CD4-positive, alpha-beta T cell (primary cell): Measurements from ENCODE around the gene AGRN. TPM values are rescaled to one million over a fixed set of nuclear protein-coding genes. Genes with fewer than 3 reads are reported as not detected.
A peak's percentile ranks its signal among the peaks of the same experiment; 100 is the strongest.

ENCODE experiments used
- ATAC-seq: fragments of 200-7000 bp; cut with Tn5 transposase; one replicate; pipeline ENCODE4 v1.10.0; 2022; ENCODE audit warnings: mild to moderate bottlenecking; ENCODE audit not compliant: poor library complexity
- CTCF ChIA-PET: fragments of 350-600 bp; sonication (Branson Sonifier 250); formaldehyde crosslinking; loops from one replicate; lab custom pipeline; 2021; ENCODE audit warnings: antibody characterized with exemption, inconsistent platforms; lab: Charles Lee
- POLR2A ChIA-PET: fragments of 350-600 bp; sonication (Branson Sonifier 250); formaldehyde crosslinking; loops from one replicate; lab custom pipeline; 2021; ENCODE audit warnings: antibody characterized with exemption, inconsistent platforms; lab: Charles Lee
- DNase-seq, 14 experiments: peaks; one replicate each; pipeline ENCODE4 v3.0.0-alpha.2; 2013 to 2020; ENCODE audit warnings: mixed read lengths in 2 of 14
- H3K27ac ChIP-seq, 2 donors: one replicate each; pipeline versions ENCODE4 v1.5.1 to v1.7.0; 2013; ENCODE audit warnings: low read length in 2 of 2, low read depth in 1 of 2, mild to moderate bottlenecking in 1 of 2
- H3K27me3 ChIP-seq, 2 experiments: 1 replicate in 1 of 2; 2 replicates in 1 of 2; pipeline versions ENCODE4 v1.6.1 to v1.7.0; 2013; ENCODE audit warnings: low read length in 2 of 2, control low read depth in 1 of 2, mild to moderate bottlenecking in 1 of 2, moderate library complexity in 1 of 2; ENCODE audit not compliant: insufficient read depth in 2 of 2, control insufficient read depth in 1 of 2
- H3K36me3 ChIP-seq: one replicate; pipeline ENCODE4 v1.6.1; 2013; ENCODE audit warnings: low read length, control low read depth; ENCODE audit not compliant: insufficient read depth
- H3K4me1 ChIP-seq: one replicate; pipeline ENCODE4 v1.6.1; 2013; ENCODE audit warnings: low read length, control low read depth; ENCODE audit not compliant: insufficient read depth
- H3K4me3 ChIP-seq: one replicate; pipeline ENCODE4 v1.5.1; 2013; ENCODE audit warnings: mild to moderate bottlenecking, low read length, moderate library complexity
- H3K9me3 ChIP-seq, 2 experiments: 1 replicate in 1 of 2; 2 replicates in 1 of 2; pipeline versions ENCODE4 v1.6.1 to v1.7.0; 2013; ENCODE audit warnings: low read length in 2 of 2, mild to moderate bottlenecking in 2 of 2, control low read depth in 1 of 2, moderate library complexity in 1 of 2; ENCODE audit not compliant: control insufficient read depth in 1 of 2, insufficient read depth in 1 of 2
- H3K27ac Mint-ChIP-seq: one replicate; pipeline ENCODE4 v1.8.0; 2020; ENCODE audit warnings: mixed read lengths
- H3K27me3 Mint-ChIP-seq: one replicate; pipeline ENCODE4 v1.8.0; 2021; ENCODE audit warnings: mixed read lengths
- H3K36me3 Mint-ChIP-seq: one replicate; pipeline ENCODE4 v1.8.0; 2021; ENCODE audit warnings: low read depth, mixed read lengths
- H3K4me1 Mint-ChIP-seq: one replicate; pipeline ENCODE4 v1.8.0; 2021; ENCODE audit warnings: low read depth, mixed read lengths
- H3K4me3 Mint-ChIP-seq: one replicate; pipeline ENCODE4 v1.8.0; 2020; ENCODE audit warnings: mild to moderate bottlenecking, mixed read lengths
- H3K9me3 Mint-ChIP-seq: one replicate; pipeline ENCODE4 v1.8.0; 2020; ENCODE audit warnings: mixed read lengths
- intact Hi-C, 2 experiments: fragments of 100-400 bp; cut with DNase I in 1 of 2; cut with micrococcal nuclease in 1 of 2; formaldehyde crosslinking; loops; one replicate each; pipeline versions ENCODE4 v1.15.1 to v1.9.0; 2023 to 2025; cut with DNase I, micrococcal nuclease
- total RNA-seq, 174 experiments: library from RNA in 2 of 174; stranded (reverse) in 2 of 174; gene quantifications; one replicate each; pipeline ENCODE4 v1.2.3 and lab custom pipeline; 2021 to 2026
- TF ChIP-seq, protein P1 (sequence below): fragments of 200-600 bp; IDR thresholded peaks from one replicate; pipeline ENCODE4 v1.8.0; 2022; ENCODE audit warnings: antibody characterized with exemption, mild to moderate bottlenecking

The AGRN gene
- total RNA-seq, 2 experiments from 2014 or later: 1.5 to 2.0 TPM

DNA sequence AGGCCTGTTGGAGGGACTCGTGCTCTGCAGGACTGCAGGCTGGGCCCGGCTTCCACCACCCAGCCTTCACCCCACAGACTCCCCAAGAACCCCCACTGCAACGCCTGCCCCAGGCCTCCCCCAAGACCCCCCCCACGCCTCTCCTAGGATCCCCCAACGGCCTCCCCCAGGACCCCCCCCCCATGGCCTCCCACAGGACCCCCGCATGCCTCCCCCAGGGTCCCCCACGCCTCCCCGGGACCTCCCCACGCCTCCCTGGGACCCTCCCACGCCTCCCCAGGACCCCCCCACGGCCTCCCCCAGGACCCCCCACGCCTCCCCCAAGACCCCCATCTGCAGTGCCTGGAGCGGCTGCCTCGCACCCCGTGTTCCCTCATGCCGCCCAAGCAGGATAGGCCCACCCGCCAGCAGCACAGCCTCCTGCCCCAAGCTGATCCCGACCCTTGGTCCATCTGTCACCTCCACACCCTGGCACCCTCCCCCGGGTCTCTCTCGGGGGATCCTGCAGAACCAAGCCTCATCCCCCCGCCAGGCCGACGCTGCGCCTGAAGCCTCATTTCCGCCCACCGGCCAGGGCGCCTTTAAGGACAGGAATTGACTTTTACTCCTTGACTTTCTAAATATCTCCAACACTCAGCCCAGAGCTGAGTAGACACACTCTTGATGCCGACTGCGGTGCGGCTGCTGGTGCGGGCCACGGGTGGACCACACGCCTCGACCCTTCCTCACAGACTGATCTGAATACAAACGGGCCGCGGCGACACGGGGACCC is 68.3 kb downstream of the AGRN start:
- intact Hi-C loops: no loop called here
- POLR2A ChIA-PET: no interaction called here
- no peaks in the 10 kb centered on the region for H3K9me3 ChIP-seq
- H3K4me1 ChIP-seq: no peaks in the 10 kb centered on the region
- CTCF ChIA-PET: no interaction called here
- H3K4me3 Mint-ChIP-seq: no peak overlapping the region
- H3K27me3 ChIP-seq: no peaks in the 10 kb centered on the region
- TF ChIP-seq, protein P1, sequence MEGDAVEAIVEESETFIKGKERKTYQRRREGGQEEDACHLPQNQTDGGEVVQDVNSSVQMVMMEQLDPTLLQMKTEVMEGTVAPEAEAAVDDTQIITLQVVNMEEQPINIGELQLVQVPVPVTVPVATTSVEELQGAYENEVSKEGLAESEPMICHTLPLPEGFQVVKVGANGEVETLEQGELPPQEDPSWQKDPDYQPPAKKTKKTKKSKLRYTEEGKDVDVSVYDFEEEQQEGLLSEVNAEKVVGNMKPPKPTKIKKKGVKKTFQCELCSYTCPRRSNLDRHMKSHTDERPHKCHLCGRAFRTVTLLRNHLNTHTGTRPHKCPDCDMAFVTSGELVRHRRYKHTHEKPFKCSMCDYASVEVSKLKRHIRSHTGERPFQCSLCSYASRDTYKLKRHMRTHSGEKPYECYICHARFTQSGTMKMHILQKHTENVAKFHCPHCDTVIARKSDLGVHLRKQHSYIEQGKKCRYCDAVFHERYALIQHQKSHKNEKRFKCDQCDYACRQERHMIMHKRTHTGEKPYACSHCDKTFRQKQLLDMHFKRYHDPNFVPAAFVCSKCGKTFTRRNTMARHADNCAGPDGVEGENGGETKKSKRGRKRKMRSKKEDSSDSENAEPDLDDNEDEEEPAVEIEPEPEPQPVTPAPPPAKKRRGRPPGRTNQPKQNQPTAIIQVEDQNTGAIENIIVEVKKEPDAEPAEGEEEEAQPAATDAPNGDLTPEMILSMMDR: no peak
- ATAC-seq (no peak), DNase-seq (peak in 2 of 14 experiments; percentile 0 to 13)
- no peaks in the 10 kb centered on the region for H3K36me3 ChIP-seq
- no peak overlapping the region for H3K27ac Mint-ChIP-seq
- no peaks in the 10 kb centered on the region for H3K36me3 Mint-ChIP-seq
- H3K9me3 Mint-ChIP-seq: no peaks in the 10 kb centered on the region
- no peak overlapping the region for H3K27ac ChIP-seq
- H3K4me3 ChIP-seq: no peak overlapping the region
- H3K27me3 Mint-ChIP-seq: no peaks in the 10 kb centered on the region
- H3K4me1 Mint-ChIP-seq: no peaks in the 10 kb centered on the region

DNA sequence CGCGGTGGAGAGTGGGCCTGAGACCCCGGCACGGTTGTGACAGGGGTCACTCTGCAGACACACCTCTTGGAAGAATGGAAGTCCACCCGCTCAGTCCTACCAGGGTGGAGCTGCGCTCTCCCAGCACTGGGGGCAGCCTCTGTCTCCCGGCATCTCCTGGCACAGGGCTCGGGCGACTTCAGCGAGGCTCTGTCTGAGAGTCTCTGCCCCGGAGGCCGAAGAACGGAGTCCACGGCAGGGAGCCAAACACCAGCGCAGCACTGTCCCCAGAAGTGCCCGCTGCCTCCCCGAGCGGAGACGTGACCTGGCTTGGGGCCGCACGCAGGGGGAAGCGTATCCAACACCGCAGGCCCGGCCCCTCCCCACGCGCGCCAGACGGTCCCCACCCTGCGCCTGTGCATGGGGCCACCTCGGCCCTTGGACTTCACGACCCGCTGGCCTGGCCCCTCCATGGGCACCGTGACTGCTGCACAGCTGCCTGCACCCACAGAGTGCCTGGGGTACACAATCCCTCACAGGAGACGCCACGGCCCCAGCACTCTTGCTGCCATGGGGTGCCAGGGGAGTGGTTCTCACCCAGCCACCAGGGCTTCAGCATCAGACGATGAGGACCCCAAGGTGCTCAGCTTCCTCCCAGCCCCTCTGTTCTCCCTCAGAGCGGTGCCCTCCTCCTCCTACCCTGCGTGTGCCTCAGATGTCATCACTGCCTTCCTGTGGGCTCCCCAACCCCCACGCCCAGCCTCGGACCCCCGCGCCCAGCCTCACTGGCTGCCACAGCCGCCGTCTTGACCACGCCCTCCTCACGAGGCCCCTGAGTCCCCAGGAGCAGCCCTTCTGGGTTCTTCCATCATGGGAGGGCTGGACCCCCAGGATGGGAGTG is 69.1 kb downstream of the AGRN start:
- H3K4me3 ChIP-seq: no peak overlapping the region
- ChIA-PET POLR2A (no interaction called here), CTCF (no interaction called here)
- intact Hi-C loops: no loop called here
- TF ChIP-seq, protein P1: no peak
- no peaks in the 10 kb centered on the region for H3K36me3 ChIP-seq
- DNase-seq: peak in 2 of 14 experiments; percentile 1 to 21
- H3K27me3 ChIP-seq: no peaks in the 10 kb centered on the region
- Mint-ChIP-seq H3K4me3 (no peak overlapping the region), H3K36me3 (no peaks in the 10 kb centered on the region), H3K4me1 (no peaks in the 10 kb centered on the region), H3K27me3 (no peaks in the 10 kb centered on the region), H3K9me3 (no peaks in the 10 kb centered on the region), H3K27ac (no peak overlapping the region)
- ATAC-seq: no peak
- H3K27ac ChIP-seq: no peak overlapping the region
- no peaks in the 10 kb centered on the region for H3K9me3 ChIP-seq
- no peaks in the 10 kb centered on the region for H3K4me1 ChIP-seq

DNA sequence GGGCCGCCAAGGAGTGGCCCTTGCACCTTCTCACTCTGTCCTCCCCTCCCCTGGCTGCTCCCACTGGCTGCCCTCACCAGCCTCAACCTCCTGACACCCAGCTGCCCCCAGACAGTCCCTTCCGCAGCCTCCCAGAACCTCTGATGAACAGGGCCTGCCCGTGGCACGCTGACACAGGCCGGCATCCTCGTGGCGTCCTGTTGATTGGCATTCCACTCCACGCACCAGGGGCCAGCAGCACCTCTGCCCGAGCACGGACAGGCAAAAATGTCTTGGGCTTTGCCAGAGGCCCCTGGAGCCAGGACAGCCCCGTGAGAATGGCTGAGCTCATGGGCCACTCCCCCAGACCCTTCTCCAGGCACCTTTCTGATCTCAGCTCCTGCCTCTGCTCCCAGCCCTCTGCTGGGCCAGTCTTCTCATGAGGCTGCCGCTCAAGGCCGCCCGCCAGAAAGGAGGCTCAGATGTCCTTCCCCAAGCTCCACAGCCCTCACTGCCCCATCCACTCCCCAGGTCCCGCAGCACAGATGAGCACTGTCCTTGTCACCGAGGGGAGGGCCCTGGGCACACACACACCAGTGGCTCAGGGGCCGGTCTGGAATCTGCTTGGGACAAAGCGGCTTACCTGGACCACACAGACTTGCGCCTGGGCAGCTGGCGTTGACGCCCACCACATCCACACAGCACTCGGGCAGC is 70.0 kb downstream of the AGRN start:
- DNase-seq: peak in 1 of 14 experiments; percentile 12
- intact Hi-C loops: no loop called here
- CTCF ChIA-PET: no interaction called here

More for the DNA sequence above, 70.0 kb downstream of the AGRN start:
- H3K9me3 Mint-ChIP-seq: no peaks in the 10 kb centered on the region
- no peaks in the 10 kb centered on the region for H3K27me3 Mint-ChIP-seq
- no peak for ATAC-seq
- Histone ChIP-seq H3K27ac (no peak overlapping the region), H3K4me3 (no peak overlapping the region), H3K9me3 (no peaks in the 10 kb centered on the region), H3K4me1 (no peaks in the 10 kb centered on the region), H3K27me3 (no peaks in the 10 kb centered on the region), H3K36me3 (no peaks in the 10 kb centered on the region)
- H3K27ac Mint-ChIP-seq: no peak overlapping the region
- no peak overlapping the region for H3K4me3 Mint-ChIP-seq
- TF ChIP-seq, protein P1: no peak
- no peaks in the 10 kb centered on the region for H3K36me3 Mint-ChIP-seq
- POLR2A ChIA-PET: no interaction called here
- H3K4me1 Mint-ChIP-seq: no peaks in the 10 kb centered on the region
